ENCODE data around the gene TSPAN2. TPM values are rescaled to one million over a fixed set of nuclear protein-coding genes. Genes with fewer than 3 reads are reported as not detected.

Gene TSPAN2
- polyA plus RNA-seq, 3 donors: 3.5 to 20.6 (median 16.7) TPM

DNA sequence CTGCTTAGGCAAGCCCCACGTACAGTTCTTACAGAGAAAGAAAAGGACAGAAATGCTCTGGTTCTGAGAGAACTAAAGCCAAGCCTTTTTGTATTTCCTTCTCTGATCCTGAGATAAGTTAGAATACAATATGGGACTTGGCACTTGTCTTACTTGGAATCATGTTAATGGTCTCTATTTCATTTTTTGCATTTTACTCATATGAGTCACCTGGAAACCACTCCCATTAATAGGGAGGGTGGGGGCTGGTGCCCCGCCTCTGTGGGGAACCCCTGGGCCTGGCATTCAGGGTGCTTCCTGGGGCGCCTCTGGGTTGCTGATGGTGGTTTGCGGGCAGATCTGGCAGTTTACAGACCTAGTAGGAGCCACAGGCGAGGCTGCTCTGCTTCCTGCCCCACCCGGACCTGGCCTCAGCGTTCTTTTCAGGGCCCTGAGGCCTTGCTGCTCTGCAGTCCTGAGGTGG, 26.7 kb downstream of the TSPAN2 start:
- peak overlapping the region in 4 of 7 donors; percentile 27 to 81 (median 68) for H3K27ac Mint-ChIP-seq
- H3K27ac ChIP-seq (ENCODE audit: low read depth in 1 of 2, low read length in 2 of 2): peak overlapping the region; percentile 32 to 55
- H3K4me3 Mint-ChIP-seq: no peak overlapping the region
- H3K4me3 ChIP-seq (replicated peaks in 1 of 3; ENCODE audit: low read depth in 2 of 3, low read length in 3 of 3): no peak overlapping the region
- peaks cover 13 to 14% of the 10 kb centered on the region in 2 donors for H3K4me1 ChIP-seq (ENCODE audit: control insufficient read depth in 1 of 2, insufficient read depth in 2 of 2, low read length in 2 of 2)
- no peaks in the 10 kb centered on the region for H3K9me3 ChIP-seq (replicated peaks in 1 of 2; ENCODE audit: control insufficient read depth in 1 of 2, insufficient read depth in 1 of 2, low read length in 2 of 2)
- intact Hi-C loops (cut with micrococcal nuclease): no loop called here
- H4K20me1 ChIP-seq (ENCODE audit: insufficient read depth, low read length): no peaks in the 10 kb centered on the region
- no peaks in the 10 kb centered on the region for H3K27me3 Mint-ChIP-seq (ENCODE audit: low read depth in 3 of 3)
- no peaks in the 10 kb centered on the region for H3K27me3 ChIP-seq (ENCODE audit: control insufficient read depth in 2 of 2, insufficient read depth in 2 of 2, low read length in 2 of 2)
- H3K79me2 ChIP-seq (ENCODE audit: insufficient read depth, low read length): no peaks in the 10 kb centered on the region
- 0% methylated on average over 1 of the region's 7 CpGs for WGBS (ENCODE audit: insufficient coverage)
- H3K4me1 Mint-ChIP-seq: peaks cover 27% of the 10 kb centered on the region
- peaks cover 0 to 2% (median 0%) of the 10 kb centered on the region in 7 donors for H3K9me3 Mint-ChIP-seq
- TF ChIP-seq, protein P1, sequence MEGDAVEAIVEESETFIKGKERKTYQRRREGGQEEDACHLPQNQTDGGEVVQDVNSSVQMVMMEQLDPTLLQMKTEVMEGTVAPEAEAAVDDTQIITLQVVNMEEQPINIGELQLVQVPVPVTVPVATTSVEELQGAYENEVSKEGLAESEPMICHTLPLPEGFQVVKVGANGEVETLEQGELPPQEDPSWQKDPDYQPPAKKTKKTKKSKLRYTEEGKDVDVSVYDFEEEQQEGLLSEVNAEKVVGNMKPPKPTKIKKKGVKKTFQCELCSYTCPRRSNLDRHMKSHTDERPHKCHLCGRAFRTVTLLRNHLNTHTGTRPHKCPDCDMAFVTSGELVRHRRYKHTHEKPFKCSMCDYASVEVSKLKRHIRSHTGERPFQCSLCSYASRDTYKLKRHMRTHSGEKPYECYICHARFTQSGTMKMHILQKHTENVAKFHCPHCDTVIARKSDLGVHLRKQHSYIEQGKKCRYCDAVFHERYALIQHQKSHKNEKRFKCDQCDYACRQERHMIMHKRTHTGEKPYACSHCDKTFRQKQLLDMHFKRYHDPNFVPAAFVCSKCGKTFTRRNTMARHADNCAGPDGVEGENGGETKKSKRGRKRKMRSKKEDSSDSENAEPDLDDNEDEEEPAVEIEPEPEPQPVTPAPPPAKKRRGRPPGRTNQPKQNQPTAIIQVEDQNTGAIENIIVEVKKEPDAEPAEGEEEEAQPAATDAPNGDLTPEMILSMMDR (IDR thresholded peaks at IDR 0.05): no peak
- peaks cover 4 to 28% of the 10 kb centered on the region in 2 donors for H3K36me3 ChIP-seq (replicated peaks in 1 of 2; ENCODE audit: control insufficient read depth in 1 of 2, insufficient read depth in 2 of 2, low read length in 2 of 2)
- H3K36me3 Mint-ChIP-seq: peaks cover 6 to 13% of the 10 kb centered on the region in 2 donors
- DNase-seq: peak; percentile 24 to 64 (median 30)
- H2AFZ ChIP-seq (ENCODE audit: insufficient read depth, low read depth, low read length, poor library complexity, severe bottlenecking): peak overlapping the region; percentile 12
- H3K9ac ChIP-seq (ENCODE audit: insufficient read depth, low read length, poor library complexity, severe bottlenecking): peak overlapping the region; percentile 44
- no peak overlapping the region for H3K4me2 ChIP-seq (replicated peaks; ENCODE audit: extremely low read depth, low read length, poor library complexity, severe bottlenecking)

DNA sequence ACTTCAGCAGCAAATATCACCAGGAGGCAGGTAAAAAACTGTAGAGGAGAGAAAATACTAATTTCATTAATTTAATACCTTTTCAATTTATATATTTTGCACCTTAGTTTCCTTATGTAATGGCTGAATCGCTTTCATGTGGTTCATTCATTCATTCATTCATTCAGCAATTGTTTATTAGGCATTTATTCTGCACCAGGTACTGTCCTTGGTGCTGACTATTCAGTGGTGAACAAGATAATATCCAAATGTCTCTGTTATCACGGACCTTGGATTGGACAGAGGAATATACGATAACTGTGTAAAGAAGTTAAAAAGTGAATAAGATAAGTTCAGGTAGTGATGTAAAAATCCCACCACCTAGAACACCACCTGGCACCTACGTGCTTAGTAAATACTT, 28.8 kb downstream of the TSPAN2 start:
- Mint-ChIP-seq H3K4me3 (no peak overlapping the region), H3K27me3 (ENCODE audit: low read depth in 3 of 3) (no peaks in the 10 kb centered on the region), H3K9me3 (no peaks in the 10 kb centered on the region), H3K4me1 (peaks cover 29% of the 10 kb centered on the region), H3K27ac (peak overlapping the region in 1 of 7 donors; percentile 52), H3K36me3 (peaks cover 0 to 12% of the 10 kb centered on the region in 2 donors)
- no peaks in the 10 kb centered on the region for H3K79me2 ChIP-seq (ENCODE audit: insufficient read depth, low read length)
- H3K4me2 ChIP-seq (replicated peaks; ENCODE audit: extremely low read depth, low read length, poor library complexity, severe bottlenecking): no peak overlapping the region
- intact Hi-C loops (cut with micrococcal nuclease): no loop called here
- H3K27me3 ChIP-seq (ENCODE audit: control insufficient read depth in 2 of 2, insufficient read depth in 2 of 2, low read length in 2 of 2): no peaks in the 10 kb centered on the region
- no peak overlapping the region for H3K9ac ChIP-seq (ENCODE audit: insufficient read depth, low read length, poor library complexity, severe bottlenecking)
- no CpG with 5 or more reads among the region's 4 CpGs for WGBS (ENCODE audit: insufficient coverage)
- H3K27ac ChIP-seq (ENCODE audit: low read depth in 1 of 2, low read length in 2 of 2): no peak overlapping the region
- H3K36me3 ChIP-seq (replicated peaks in 1 of 2; ENCODE audit: control insufficient read depth in 1 of 2, insufficient read depth in 2 of 2, low read length in 2 of 2): peaks cover 2 to 20% of the 10 kb centered on the region in 2 donors
- peaks cover 20 to 21% of the 10 kb centered on the region in 2 donors for H3K4me1 ChIP-seq (ENCODE audit: control insufficient read depth in 1 of 2, insufficient read depth in 2 of 2, low read length in 2 of 2)
- no peak for DNase-seq
- H4K20me1 ChIP-seq (ENCODE audit: insufficient read depth, low read length): no peaks in the 10 kb centered on the region
- no peaks in the 10 kb centered on the region for H3K9me3 ChIP-seq (replicated peaks in 1 of 2; ENCODE audit: control insufficient read depth in 1 of 2, insufficient read depth in 1 of 2, low read length in 2 of 2)
- no peak overlapping the region for H3K4me3 ChIP-seq (replicated peaks in 1 of 3; ENCODE audit: low read depth in 2 of 3, low read length in 3 of 3)
- no peak overlapping the region for H2AFZ ChIP-seq (ENCODE audit: insufficient read depth, low read depth, low read length, poor library complexity, severe bottlenecking)
- TF ChIP-seq, protein P1 (IDR thresholded peaks at IDR 0.05): no peak

Measured in CD14-positive monocyte (primary cell).